GM23338 (cell line): ENCODE data around the gene DENND6A. TPM values are rescaled to one million over a fixed set of nuclear protein-coding genes. Genes with fewer than 3 reads are reported as not detected.
"Not testable (repeated sequence)": the region's sequence is repeated elsewhere in the genome, so short reads cannot be mapped to it uniquely, and the experiment has no call there.

Experiments used
- ATAC-seq: fragments of 200-7000 bp; cut with Tn5 transposase; 3 replicates; pipeline ENCODE4 v1.9.1; 2020
- DNase-seq: peaks from one replicate; pipeline ENCODE4 v3.0.0-alpha.2; 2015; ENCODE audit warnings: low spot score
- H2AFZ ChIP-seq: fragments of 200-600 bp; sonication (generic); 2 replicates; pipeline ENCODE4 v1.8.0; 2016; ENCODE audit warnings: antibody characterized with exemption, mild to moderate bottlenecking, moderate library complexity
- H3F3A ChIP-seq: fragments of 200-600 bp; sonication (generic); replicated peaks from 2 replicates; pipeline ENCODE4 v1.8.0; 2017; ENCODE audit warnings: antibody characterized with exemption, mixed run types, low read depth
- H3K27ac ChIP-seq: fragments of 200-600 bp; sonication (generic); 2 replicates; pipeline ENCODE4 v1.6.1; 2016; ENCODE audit warnings: low read depth
- H3K27me3 ChIP-seq: fragments of 200-600 bp; sonication (generic); 2 replicates; pipeline ENCODE4 v1.8.0; 2016; ENCODE audit warnings: mild to moderate bottlenecking, mixed run types, moderate library complexity; ENCODE audit not compliant: insufficient read depth
- H3K36me3 ChIP-seq: fragments of 200-600 bp; sonication (generic); 2 replicates; pipeline ENCODE4 v1.8.0; 2016; ENCODE audit warnings: mild to moderate bottlenecking; ENCODE audit not compliant: insufficient read depth
- H3K4me1 ChIP-seq: fragments of 200-600 bp; sonication (generic); 2 replicates; pipeline ENCODE4 v1.8.0; 2016; ENCODE audit warnings: mild to moderate bottlenecking, moderate library complexity; ENCODE audit not compliant: insufficient read depth
- H3K4me2 ChIP-seq: fragments of 200-600 bp; sonication (generic); 2 replicates; pipeline ENCODE4 v1.7.1; 2017; ENCODE audit warnings: mixed run types
- H3K4me3 ChIP-seq: fragments of 200-600 bp; sonication (generic); 2 replicates; pipeline ENCODE4 v1.6.1; 2016; ENCODE audit warnings: mixed run types
- H3K79me2 ChIP-seq: fragments of 200-600 bp; sonication (generic); replicated peaks from 2 replicates; pipeline ENCODE4 v1.8.0; 2017; ENCODE audit warnings: mild to moderate bottlenecking; ENCODE audit not compliant: insufficient read depth
- H3K9me2 ChIP-seq: fragments of 200-600 bp; sonication (generic); 2 replicates; pipeline ENCODE4 v1.8.0; 2017; ENCODE audit not compliant: insufficient read depth
- H4K20me1 ChIP-seq: fragments of 200-600 bp; sonication (generic); replicated peaks from 2 replicates; pipeline ENCODE4 v1.8.0; 2017; ENCODE audit warnings: mild to moderate bottlenecking; ENCODE audit not compliant: insufficient read depth
- H3K27ac Mint-ChIP-seq: 2 replicates; pipeline ENCODE4 v1.8.0; 2020; ENCODE audit warnings: inconsistent platforms, mild to moderate bottlenecking, moderate library complexity, mixed read lengths
- H3K27me3 Mint-ChIP-seq: 3 replicates; pipeline ENCODE4 v1.8.0; 2022; ENCODE audit warnings: low read depth, mild to moderate bottlenecking, moderate library complexity, mixed read lengths, inconsistent platforms; ENCODE audit not compliant: insufficient read depth, poor library complexity
- H3K36me3 Mint-ChIP-seq: 3 replicates; pipeline ENCODE4 v1.8.0; 2021; ENCODE audit warnings: low read depth, mild to moderate bottlenecking, inconsistent platforms, moderate library complexity, mixed read lengths
- H3K4me1 Mint-ChIP-seq: 3 replicates; pipeline ENCODE4 v1.8.0; 2020; ENCODE audit warnings: mild to moderate bottlenecking, inconsistent platforms, mixed read lengths
- H3K4me3 Mint-ChIP-seq: 3 replicates; pipeline ENCODE4 v1.8.0; 2021; ENCODE audit warnings: moderate library complexity, mild to moderate bottlenecking, inconsistent platforms, mixed read lengths
- H3K9me3 Mint-ChIP-seq: 3 replicates; pipeline ENCODE4 v1.8.0; 2020; ENCODE audit warnings: moderate library complexity, mild to moderate bottlenecking, inconsistent platforms, mixed read lengths
- EZH2 ChIP-seq: fragments of 200-600 bp; sonication (generic); IDR thresholded peaks from one replicate; pipeline ENCODE4 v1.8.0; 2017; ENCODE audit warnings: antibody characterized with exemption, mild to moderate bottlenecking, low read depth; ENCODE audit not compliant: unreplicated experiment
- EZH2phosphoT487 ChIP-seq: fragments of 200-600 bp; sonication (generic); IDR thresholded peaks from one replicate; pipeline ENCODE4 v1.8.1; 2018; ENCODE audit warnings: antibody characterized with exemption; ENCODE audit not compliant: unreplicated experiment
- POLR2AphosphoS5 ChIP-seq: IDR thresholded peaks from 2 replicates; pipeline ENCODE4 v1.6.1; 2016; ENCODE audit warnings: antibody characterized with exemption, low read depth
- ZNF114 ChIP-seq: fragments of 250-450 bp; sonication (Bioruptor Pico); IDR thresholded peaks from 2 replicates; pipeline ENCODE4 v1.5.0; 2020; ENCODE audit warnings: mild to moderate bottlenecking, moderate library complexity
- ZNF331 ChIP-seq: fragments of 250-450 bp; sonication (Bioruptor Pico); IDR thresholded peaks from 2 replicates; pipeline ENCODE4 v1.5.0; 2020; ENCODE audit warnings: low read depth, mild to moderate bottlenecking, moderate library complexity
- ZNF462 ChIP-seq: fragments of 250-450 bp; sonication (Bioruptor Pico); IDR thresholded peaks from 2 replicates; pipeline ENCODE4 v1.5.0; 2020; ENCODE audit warnings: mild to moderate bottlenecking, moderate library complexity
- polyA plus RNA-seq: library from polyadenylated mRNA; unstranded; fragments of >200 nt; fragmentation: Nextera tagmentation; extraction: Ambion mirVana; gene quantifications from 2 replicates; pipeline ENCODE4 v1.2.1, GENCODE V29; 2016
- total RNA-seq: library from RNA; depleted of rRNA; stranded (reverse); fragments of >200 nt; shearing (Covaris generic); gene quantifications from 2 replicates; pipeline ENCODE4 v1.2.3, GENCODE V29; 2014

DENND6A gene
- total and polyA plus RNA-seq, 2 experiments from 2014 or later: 7.5 to 17.5 TPM

DNA sequence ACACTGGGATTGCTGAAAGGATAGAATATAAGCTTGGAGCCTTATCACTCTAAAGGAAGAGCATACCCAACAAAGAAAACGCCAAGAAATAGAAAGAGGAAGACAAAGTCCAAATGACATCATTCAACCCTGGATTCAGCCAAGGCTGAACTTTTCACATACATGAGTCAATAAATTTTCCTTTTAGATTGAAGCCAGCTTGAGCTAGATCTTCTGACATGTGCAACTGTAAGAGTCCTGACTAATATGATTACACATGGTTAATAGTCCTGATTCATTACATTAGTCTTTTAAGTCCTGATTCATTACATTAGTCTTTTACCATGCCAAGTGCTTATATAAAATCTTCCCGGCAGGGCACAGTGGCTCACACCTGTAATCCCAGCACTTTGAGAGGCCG, 13.6 kb upstream of the DENND6A start (continued):
- TF ChIP-seq ZNF462: no peak

DNA sequence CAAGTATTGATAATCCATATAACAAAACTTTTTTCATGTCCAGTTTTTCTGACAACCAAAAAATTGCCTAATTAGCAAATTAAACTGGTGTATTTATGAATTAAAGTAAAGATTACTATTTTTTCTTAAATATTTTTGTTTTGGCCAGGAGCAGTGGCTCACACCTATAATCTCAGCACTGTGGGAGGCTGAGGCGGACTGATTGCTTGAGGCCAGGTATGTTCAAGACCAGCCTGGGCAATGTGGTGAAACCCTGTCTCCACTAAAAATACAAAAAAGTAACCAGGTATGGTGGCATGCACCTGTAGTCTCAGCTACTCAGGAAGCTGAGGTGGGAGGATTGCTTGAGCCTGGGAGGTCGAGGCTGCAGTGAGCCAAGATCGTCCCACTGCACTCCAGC, 12.5 kb upstream of the DENND6A start:
- not testable (repeated sequence) for H3F3A ChIP-seq, H3K4me2 ChIP-seq, H2AFZ ChIP-seq, DNase-seq, H3K9me3 Mint-ChIP-seq, H3K9me2 ChIP-seq, H3K4me3 ChIP-seq, H3K4me3 Mint-ChIP-seq, H3K79me2 ChIP-seq, H3K36me3 ChIP-seq, H3K27ac ChIP-seq, ATAC-seq, H3K36me3 Mint-ChIP-seq, H3K4me1 Mint-ChIP-seq, H3K27me3 ChIP-seq, H4K20me1 ChIP-seq, H3K4me1 ChIP-seq, H3K27ac Mint-ChIP-seq, H3K27me3 Mint-ChIP-seq

DNA sequence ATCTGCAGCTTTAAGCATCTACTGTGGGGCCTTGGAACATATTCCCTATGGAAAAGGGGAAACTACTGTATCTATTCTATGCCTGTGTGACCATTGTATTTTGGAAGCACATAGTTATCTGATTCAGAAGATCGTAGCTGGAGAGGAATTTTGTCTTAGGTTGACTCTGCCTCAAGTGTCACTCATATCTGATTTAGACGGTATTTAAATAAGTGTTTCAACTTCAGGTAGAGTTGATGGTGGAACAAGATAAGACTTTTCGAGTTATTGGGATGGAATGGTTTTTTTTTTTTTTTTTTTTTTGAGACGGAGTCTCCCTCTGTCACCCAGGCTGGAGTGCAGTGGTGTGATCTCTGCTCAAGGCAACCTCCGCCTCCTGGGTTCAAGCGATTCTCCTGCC, 8.9 kb upstream of the DENND6A start:
- H3K4me1 ChIP-seq: no peaks in the 10 kb centered on the region
- H3K27ac ChIP-seq: no peak overlapping the region
- H4K20me1 ChIP-seq: no peaks in the 10 kb centered on the region
- Mint-ChIP-seq H3K36me3 (no peaks in the 10 kb centered on the region), H3K4me3 (no peak overlapping the region), H3K9me3 (no peaks in the 10 kb centered on the region; the same call in 2 of the 3 replicates), H3K4me1 (no peaks in the 10 kb centered on the region), H3K27me3 (no peaks in the 10 kb centered on the region), H3K27ac (no peak overlapping the region)
- TF ChIP-seq EZH2phosphoT487: no peak
- no peak for TF ChIP-seq ZNF331 (CRISPR knock-in tag)
- TF ChIP-seq ZNF462: no peak
- no peak for TF ChIP-seq ZNF114 (CRISPR knock-in tag)
- TF ChIP-seq EZH2: no peak
- no peak for TF ChIP-seq POLR2AphosphoS5
- no peak overlapping the region for H3K4me2 ChIP-seq
- no peaks in the 10 kb centered on the region for H3K27me3 ChIP-seq
- H3K9me2 ChIP-seq: no peaks in the 10 kb centered on the region
- no peaks in the 10 kb centered on the region for H3K36me3 ChIP-seq
- no peaks in the 10 kb centered on the region for H3K79me2 ChIP-seq
- ATAC-seq (no peak), DNase-seq (no peak)
- H3F3A ChIP-seq: no peaks in the 10 kb centered on the region
- H2AFZ ChIP-seq: no peak overlapping the region
- H3K4me3 ChIP-seq: no peak overlapping the region
